Esophagus (tissue), 2 donors: ENCODE results near the gene C10orf143. TPM values are rescaled to one million over a fixed set of nuclear protein-coding genes. Genes with fewer than 3 reads are reported as not detected.

ENCODE experiments used
- H3K27ac ChIP-seq, 2 donors: one replicate each; pipeline ENCODE4 v1.5.1; 2013; ENCODE audit warnings: low read depth in 2 of 2, mild to moderate bottlenecking in 2 of 2, inconsistent platforms in 1 of 2, low read length in 1 of 2, moderate library complexity in 1 of 2
- H3K27me3 ChIP-seq, 2 donors: one replicate each; pipeline ENCODE4 v1.6.1; 2013; ENCODE audit warnings: low read length in 2 of 2, control low read depth in 1 of 2, mild to moderate bottlenecking in 1 of 2; ENCODE audit not compliant: insufficient read depth in 2 of 2, control insufficient read depth in 1 of 2
- H3K36me3 ChIP-seq, 2 donors: one replicate each; pipeline ENCODE4 v1.6.1; 2013; ENCODE audit warnings: low read length in 1 of 2; ENCODE audit not compliant: control insufficient read depth in 2 of 2, insufficient read depth in 2 of 2
- H3K4me1 ChIP-seq, 2 donors: one replicate each; pipeline ENCODE4 v1.6.1; 2013; ENCODE audit warnings: low read length in 1 of 2; ENCODE audit not compliant: control insufficient read depth in 2 of 2, insufficient read depth in 2 of 2
- H3K4me3 ChIP-seq, 2 donors: one replicate each; pipeline ENCODE4 v1.5.1; 2013; ENCODE audit warnings: low read length in 2 of 2, mild to moderate bottlenecking in 2 of 2, low read depth in 1 of 2, moderate library complexity in 1 of 2
- H3K9me3 ChIP-seq, 2 donors: one replicate each; pipeline ENCODE4 v1.6.1; 2013; ENCODE audit warnings: mild to moderate bottlenecking in 2 of 2, low read depth in 1 of 2, low read length in 1 of 2, moderate library complexity in 1 of 2; ENCODE audit not compliant: control insufficient read depth in 2 of 2, insufficient read depth in 1 of 2
- WGBS, 2 donors: extraction: QIAGEN DNeasy Blood & Tissue Kit; methylation state at CpG; one replicate each; pipeline ENCODE4 v1.1.7; 2013; 5-methylcytosine and 5-hydroxymethylcytosine counted together
- polyA plus RNA-seq, 2 donors: library from polyadenylated mRNA; stranded (reverse); fragments of 200-250 nt; gene quantifications; one replicate each; pipeline ENCODE4 v1.2.3, GENCODE V29; 2013
- donor health status: healthy with polysubstance abuse.
- donor health status: Bipolar disorder and iron deficiency.

C10orf143 gene
- polyA plus RNA-seq, 2 donors = 3.7 to 6.3 TPM

GRCh38 chr10:130040351-130040750 is 70.3 kb downstream of the C10orf143 start:
- H3K9me3 ChIP-seq = no peaks in the 10 kb centered on the region

GRCh38 chr10:130039141-130039540 is 71.5 kb downstream of the C10orf143 start:
- Histone ChIP-seq H3K27me3 (no peaks in the 10 kb centered on the region), H3K4me1 (no peaks in the 10 kb centered on the region), H3K36me3 (no peaks in the 10 kb centered on the region), H3K9me3 (no peaks in the 10 kb centered on the region), H3K4me3 (no peak overlapping the region), H3K27ac (no peak overlapping the region)
- 70 to 76% methylated on average over 9 of the region's 9 CpGs for WGBS, 2 donors

More at GRCh38 chr10:130040351-130040750, 70.3 kb downstream of the C10orf143 start:
- Histone ChIP-seq H3K4me3 (no peak overlapping the region), H3K36me3 (no peaks in the 10 kb centered on the region), H3K27ac (no peak overlapping the region), H3K27me3 (no peaks in the 10 kb centered on the region), H3K4me1 (no peaks in the 10 kb centered on the region)
- 83 to 86% methylated on average over 11 of the region's 11 CpGs for WGBS, 2 donors

- H3K9me3 ChIP-seq = no peaks in the 10 kb centered on the region
- H3K27me3 ChIP-seq = no peaks in the 10 kb centered on the region
- H3K4me3 ChIP-seq = no peak overlapping the region
- no peaks in the 10 kb centered on the region for H3K4me1 ChIP-seq
- 84 to 87% methylated on average over 8 of the region's 8 CpGs for WGBS, 2 donors
- H3K36me3 ChIP-seq = no peaks in the 10 kb centered on the region
- H3K27ac ChIP-seq = no peak overlapping the region
Measured at GRCh38 chr10:130038611-130039109, 72.0 kb downstream of the C10orf143 start.

- Histone ChIP-seq H3K27me3 (no peaks in the 10 kb centered on the region), H3K36me3 (no peaks in the 10 kb centered on the region), H3K9me3 (no peaks in the 10 kb centered on the region), H3K4me3 (no peak overlapping the region), H3K4me1 (no peaks in the 10 kb centered on the region), H3K27ac (no peak overlapping the region)
- WGBS, 2 donors = 91% methylated on average over 8 of the region's 8 CpGs
Measured at GRCh38 chr10:130038019-130038555, 72.5 kb downstream of the C10orf143 start.

- no peaks in the 10 kb centered on the region for H3K36me3 ChIP-seq
- H3K27me3 ChIP-seq = no peaks in the 10 kb centered on the region
- 79 to 82% methylated on average over 14 of the region's 14 CpGs for WGBS, 2 donors
- no peak overlapping the region for H3K4me3 ChIP-seq
- no peak overlapping the region for H3K27ac ChIP-seq
- no peaks in the 10 kb centered on the region for H3K9me3 ChIP-seq
- no peaks in the 10 kb centered on the region for H3K4me1 ChIP-seq
Measured at GRCh38 chr10:130037169-130037661, 73.4 kb downstream of the C10orf143 start.

GRCh38 chr10:130036296-130037065 is 74.1 kb downstream of the C10orf143 start:
- Histone ChIP-seq H3K4me3 (no peak overlapping the region), H3K27ac (no peak overlapping the region), H3K36me3 (no peaks in the 10 kb centered on the region), H3K27me3 (no peaks in the 10 kb centered on the region), H3K9me3 (no peaks in the 10 kb centered on the region), H3K4me1 (no peaks in the 10 kb centered on the region)
- WGBS, 2 donors = 85 to 87% methylated on average over 13 of the region's 13 CpGs

GRCh38 chr10:130029209-130029608 is 81.4 kb downstream of the C10orf143 start:
- Histone ChIP-seq H3K4me3 (no peak overlapping the region), H3K9me3 (no peaks in the 10 kb centered on the region), H3K27me3 (no peaks in the 10 kb centered on the region), H3K36me3 (no peaks in the 10 kb centered on the region), H3K27ac (no peak overlapping the region), H3K4me1 (no peaks in the 10 kb centered on the region)
- WGBS, 2 donors = 68 to 83% methylated on average over 4 of the region's 4 CpGs

- Histone ChIP-seq H3K9me3 (no peaks in the 10 kb centered on the region), H3K4me1 (no peaks in the 10 kb centered on the region), H3K36me3 (no peaks in the 10 kb centered on the region), H3K4me3 (no peak overlapping the region), H3K27ac (no peak overlapping the region), H3K27me3 (no peaks in the 10 kb centered on the region)
- 78 to 84% methylated on average over 4 of the region's 4 CpGs for WGBS, 2 donors
Measured at GRCh38 chr10:130028465-130028819, 82.2 kb downstream of the C10orf143 start.

- H3K36me3 ChIP-seq = no peaks in the 10 kb centered on the region
- WGBS, 2 donors = 81 to 84% methylated on average over 27 of the region's 27 CpGs
- no peak overlapping the region for H3K27ac ChIP-seq
- H3K4me3 ChIP-seq = no peak overlapping the region
- H3K4me1 ChIP-seq = no peaks in the 10 kb centered on the region
- H3K9me3 ChIP-seq = no peaks in the 10 kb centered on the region
- no peaks in the 10 kb centered on the region for H3K27me3 ChIP-seq
Measured at GRCh38 chr10:130027716-130028464, 82.7 kb downstream of the C10orf143 start.
